K562 (cell line): ENCODE results near the gene COL23A1. TPM values are rescaled to one million over a fixed set of nuclear protein-coding genes. Genes with fewer than 3 reads are reported as not detected.

Source experiments
- ATAC-seq: fragments of 200-7000 bp; cut with Tn5 transposase; 3 replicates; pipeline ENCODE4 v1.9.1; 2020; ENCODE audit warnings: moderate library complexity
- BruUV-seq: library from RNA; stranded (reverse); fragments of 400-500 nt; replicated peaks from 2 replicates; lab custom pipeline; 2021; lab: Mats Ljungman, UMichigan
- CTCF ChIA-PET: fragments of 300-600 bp; formaldehyde crosslinking; extraction: SDS; loops from one replicate; lab custom pipeline; 2021; ENCODE audit warnings: low intra/inter-chr PET ratio; lab: Yijun Ruan, JAX
- POLR2A ChIA-PET: fragments of 300-600, 350-650 bp; sonication (Branson Sonifier 250); formaldehyde crosslinking; extraction: SDS; loops from one replicate; lab custom pipeline; 2021; ENCODE audit warnings: antibody characterized with exemption, inconsistent platforms; lab: Yijun Ruan, JAX
- DNase-seq, 4 experiments: peaks; one replicate each; pipeline versions ENCODE4 v3.0.0 to v3.0.0-alpha.2; 2011 to 2018; ENCODE audit warnings: low spot score in 3 of 4, mixed read lengths in 3 of 4; ENCODE audit errors: extremely low read depth in 1 of 4
- FAIRE-seq: peaks from 2 replicates; lab custom pipeline; 2011; peaks lifted over from hg19 to GRCh38; lab: Jason Lieb, UNC
- H2AFZ ChIP-seq: 2 replicates; pipeline ENCODE4 v1.6.0; 2011; ENCODE audit warnings: low read depth, low read length, control low read depth, inconsistent platforms
- H3K27ac ChIP-seq: fragments of 200-600 bp; 3 replicates; pipeline ENCODE4 v1.8.0; 2011; ENCODE audit warnings: low read depth, mild to moderate bottlenecking, control low read depth, inconsistent platforms, low read length, moderate library complexity, mixed read lengths; ENCODE audit errors: extremely low read depth
- H3K27me3 ChIP-seq, 2 experiments: fragments of 300-600 bp in 1 of 2; 2 replicates in 1 of 2; 3 replicates in 1 of 2; pipeline versions ENCODE4 v1.6.0 to v1.8.0; 2011; ENCODE audit warnings: inconsistent platforms in 2 of 2, low read length in 2 of 2, mild to moderate bottlenecking in 1 of 2, mixed read lengths in 1 of 2, moderate library complexity in 1 of 2; ENCODE audit not compliant: control insufficient read depth in 2 of 2, insufficient read depth in 2 of 2
- H3K36me3 ChIP-seq: fragments of 300-600 bp; 3 replicates; pipeline ENCODE4 v1.8.0; 2011; ENCODE audit warnings: mild to moderate bottlenecking, low read length, inconsistent platforms; ENCODE audit not compliant: control insufficient read depth, insufficient read depth
- H3K4me1 ChIP-seq, 2 experiments: fragments of 200-600 bp in 1 of 2; replicated peaks in 1 of 2; 2 replicates in 1 of 2; 3 replicates in 1 of 2; pipeline versions ENCODE4 v1.5.1 to v1.8.0; 2011; ENCODE audit warnings: inconsistent platforms in 2 of 2, low read length in 2 of 2, mild to moderate bottlenecking in 1 of 2, mixed read lengths in 1 of 2, moderate library complexity in 1 of 2; ENCODE audit not compliant: control insufficient read depth in 2 of 2, insufficient read depth in 2 of 2
- H3K4me2 ChIP-seq: 2 replicates; pipeline ENCODE4 v1.6.1; 2011; ENCODE audit warnings: low read length, control low read depth, inconsistent platforms, mixed read lengths; ENCODE audit not compliant: insufficient read depth
- H3K4me3 ChIP-seq: fragments of 200-600 bp; sonication (generic), shearing (Covaris generic); 2 replicates; pipeline ENCODE4 v1.5.1; 2016; ENCODE audit warnings: control low read depth, inconsistent platforms
- H3K79me2 ChIP-seq: fragments of 200-600 bp; 3 replicates; pipeline ENCODE4 v1.8.0; 2011; ENCODE audit warnings: low read length, inconsistent platforms; ENCODE audit not compliant: control insufficient read depth, insufficient read depth
- H3K9ac ChIP-seq, 2 experiments: 2 replicates each; pipeline versions ENCODE4 v1.6.0 to v1.6.1; 2011; ENCODE audit warnings: low read depth in 2 of 2, low read length in 2 of 2, control low read depth in 1 of 2, inconsistent platforms in 1 of 2, mild to moderate bottlenecking in 1 of 2, mixed read lengths in 1 of 2; ENCODE audit not compliant: insufficient read depth in 1 of 2
- H3K9me1 ChIP-seq: one replicate; pipeline ENCODE4 v1.6.0; 2011; ENCODE audit warnings: inconsistent platforms, mild to moderate bottlenecking, low read length, moderate library complexity; ENCODE audit not compliant: control insufficient read depth, insufficient read depth
- H3K9me3 ChIP-seq: replicated peaks from 2 replicates; pipeline ENCODE4 v1.5.1; 2011; ENCODE audit warnings: low read depth, low read length, inconsistent platforms; ENCODE audit not compliant: control insufficient read depth, insufficient read depth
- H4K20me1 ChIP-seq: replicated peaks from 2 replicates; pipeline ENCODE4 v1.6.1; 2011; ENCODE audit warnings: low read length, inconsistent platforms, mixed read lengths; ENCODE audit not compliant: control insufficient read depth, insufficient read depth
- NFIX ChIP-seq: fragments of 250-450 bp; sonication (Bioruptor Pico); IDR thresholded peaks from 2 replicates; pipeline ENCODE4 v1.4.0; 2020; ENCODE audit warnings: low read depth, mild to moderate bottlenecking, moderate library complexity
- NFRKB ChIP-seq: fragments of 450-650 bp; IDR thresholded peaks from 2 replicates; pipeline ENCODE4 v1.6.1; 2016; ENCODE audit warnings: low read depth
- RFX7 ChIP-seq: fragments of 250-450 bp; sonication (Bioruptor Pico); IDR thresholded peaks from 2 replicates; pipeline ENCODE4 v1.5.1; 2021; ENCODE audit warnings: mild to moderate bottlenecking
- SIRT6 ChIP-seq: IDR thresholded peaks from one replicate; pipeline ENCODE4 v1.6.1; 2012; ENCODE audit warnings: low read depth, mild to moderate bottlenecking, control low read depth, inconsistent platforms, low read length, moderate library complexity
- SMARCA4 ChIP-seq: fragments of 450-650 bp; IDR thresholded peaks from 2 replicates; pipeline ENCODE4 v1.6.1; 2016
- ZBTB17 ChIP-seq: fragments of 450-650 bp; formaldehyde crosslinking; IDR thresholded peaks from 2 replicates; pipeline ENCODE4 v1.4.0; 2020; ENCODE audit warnings: mild to moderate bottlenecking
- ZBTB34 ChIP-seq: fragments of 250-450 bp; sonication (Bioruptor Pico); IDR thresholded peaks from 2 replicates; pipeline ENCODE4 v1.8.0; 2021; ENCODE audit warnings: mild to moderate bottlenecking, moderate library complexity
- ZNF12 ChIP-seq: sonication (generic); formaldehyde crosslinking; IDR thresholded peaks from 2 replicates; pipeline ENCODE4 v1.4.0; 2020; ENCODE audit warnings: mild to moderate bottlenecking, missing genetic modification reagents
- ZNF197 ChIP-seq: fragments of 200-800 bp; sonication (Bioruptor generic); IDR thresholded peaks from 2 replicates; pipeline ENCODE4 v1.6.1; 2016; ENCODE audit warnings: low read depth, missing genetic modification characterization, missing compliant biosample characterization
- ZNF239 ChIP-seq: fragments of 250-450 bp; sonication (Bioruptor Pico); IDR thresholded peaks from 2 replicates; pipeline ENCODE4 v1.4.0; 2020; ENCODE audit warnings: mild to moderate bottlenecking
- ZNF592 ChIP-seq: fragments of 450-650 bp; IDR thresholded peaks from 2 replicates; pipeline ENCODE4 v1.6.1; 2017; ENCODE audit warnings: antibody characterized with exemption, mild to moderate bottlenecking
- WGBS: fragments of 100-300 bp; shearing (Covaris generic); methylation state at CpG from one replicate; pipeline ENCODE4 v1.1.6; 2016; ENCODE audit warnings: low coverage, mixed read lengths; ENCODE audit not compliant: insufficient coverage; ENCODE audit errors: missing lambda C conversion rate; 5-methylcytosine and 5-hydroxymethylcytosine counted together
- in situ Hi-C: fragments of 300-500 bp; cut with MboI; formaldehyde crosslinking; loops from 4 replicates; pipeline ENCODE4 v1.15.0; 2018; ENCODE audit warnings: inconsistent platforms, mixed read lengths
- intact Hi-C: fragments of 100-400 bp; cut with micrococcal nuclease; formaldehyde crosslinking; loops from 2 replicates; pipeline ENCODE4 v1.14.2; 2022
- polyA plus RNA-seq, 8 experiments: library from polyadenylated mRNA; depleted of rRNA in 4 of 8; stranded (reverse) in 5 of 8; unstranded in 3 of 8; fragments of >200 nt; fragmentation: Nextera tagmentation in 2 of 8; fragmentation: Illumina TruSeq in 1 of 8; extraction: Ambion mirVana in 2 of 8; extraction: Trizol in 1 of 8; gene quantifications; 2 replicates each; pipeline versions ENCODE4 v1.2.1 to v1.2.3, GENCODE V29; 2011 to 2014; ENCODE audit warnings: inconsistent platforms in 1 of 8, missing spikeins in 1 of 8
- total RNA-seq, 7 experiments: library from RNA; depleted of rRNA in 6 of 7; stranded (reverse); fragments of >200 nt in 6 of 7; fragmentation: Illumina TruSeq in 2 of 7; extraction: Trizol in 2 of 7; gene quantifications; 2 replicates each; pipeline versions ENCODE4 v1.2.1 to v1.2.3, GENCODE V29; 2011 to 2021; ENCODE audit warnings: low replicate concordance in 1 of 7
- TF ChIP-seq, protein P1 (sequence below): IDR thresholded peaks from 2 replicates; pipeline ENCODE4 v1.6.1; 2016; ENCODE audit warnings: missing genetic modification characterization, missing compliant biosample characterization

Gene COL23A1
- total and polyA plus RNA-seq, 9 of the 15 experiments (the other 6 are each of a cell fraction or from before 2014, with no cell fraction given), result 0.09 TPM; not detected in 8

DNA sequence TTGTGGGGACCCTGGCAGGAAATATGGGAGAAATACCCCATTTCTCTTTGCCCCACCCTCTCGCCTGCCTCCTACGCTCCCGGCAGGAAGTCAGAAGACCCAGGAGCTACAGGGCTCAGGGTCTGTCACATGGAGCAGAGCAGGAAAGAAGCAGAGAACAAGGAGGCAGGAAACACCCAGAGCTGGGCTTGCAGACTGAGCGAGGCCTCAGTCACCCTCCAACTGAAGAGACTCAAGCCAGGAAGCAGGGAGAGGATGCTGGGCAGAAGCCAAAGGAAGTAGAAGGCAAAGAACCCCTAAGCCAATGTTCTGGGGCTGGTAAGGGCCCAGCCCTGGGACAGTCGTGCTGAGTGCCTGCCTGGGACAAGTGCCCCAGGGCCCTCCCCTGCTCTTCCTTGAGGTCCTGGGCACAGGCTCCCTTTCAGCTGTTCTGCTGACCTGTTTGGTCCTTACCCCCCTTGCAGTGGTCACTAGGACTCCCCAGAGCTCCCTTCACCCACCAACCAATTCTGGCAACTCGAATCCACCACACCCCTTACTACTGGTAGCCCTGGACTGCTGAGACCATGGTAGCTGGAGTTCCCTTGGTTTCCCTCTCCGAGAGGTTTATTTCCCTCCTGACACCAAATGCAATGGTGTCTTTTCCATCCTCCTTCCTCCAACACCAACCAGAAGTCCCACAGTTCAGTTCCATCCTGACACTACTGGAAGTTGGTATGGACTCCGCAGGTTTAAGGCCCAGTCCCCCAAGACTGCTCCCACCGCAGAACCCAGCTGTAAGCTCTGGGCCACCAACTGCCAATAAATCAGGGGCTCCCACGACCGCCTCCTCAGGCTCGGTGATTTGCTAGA, 157.5 kb downstream of the COL23A1 start:
- Histone ChIP-seq H3K27me3 (peaks cover 0 to 17% of the 10 kb centered on the region in 2 experiments; a peak in 4 of 5 replicates), H4K20me1 (no peaks in the 10 kb centered on the region), H3K36me3 (no peaks in the 10 kb centered on the region), H3K79me2 (no peaks in the 10 kb centered on the region), H3K9me1 (no peaks in the 10 kb centered on the region), H3K4me3 (no peak overlapping the region), H3K27ac (no peak overlapping the region), H3K9ac (no peak overlapping the region), H3K9me3 (no peaks in the 10 kb centered on the region), H2AFZ (no peak overlapping the region), H3K4me2 (no peak overlapping the region), H3K4me1 (peaks cover 0 to 25% of the 10 kb centered on the region in 2 experiments; a peak in 2 of 5 replicates)
- intact Hi-C loops (no loop called here), in situ Hi-C loops (no loop called here)
- no peak for DNase-seq
- ATAC-seq, result no peak
- POLR2A ChIA-PET, result interaction anchor here (0.6 to 0.7 kb wide), 3 partner anchors 25 to 427 kb away, joined by 3 read pairs; partner anchors contain the start of gene ZNF354B
- no peak for FAIRE-seq
- no peak for TF ChIP-seq NFRKB
- no peak for TF ChIP-seq SIRT6
- TF ChIP-seq ZBTB17 (CRISPR knock-in tag), result no peak
- TF ChIP-seq ZNF592, result no peak
- TF ChIP-seq ZBTB34 (CRISPR knock-in tag), result no peak
- TF ChIP-seq NFIX (CRISPR knock-in tag), result no peak
- no peak for TF ChIP-seq ZNF239 (CRISPR knock-in tag)
- no peak for TF ChIP-seq SMARCA4
- TF ChIP-seq RFX7, result no peak
- TF ChIP-seq ZNF197 (CRISPR knock-in tag), result no peak
- TF ChIP-seq, protein P1, sequence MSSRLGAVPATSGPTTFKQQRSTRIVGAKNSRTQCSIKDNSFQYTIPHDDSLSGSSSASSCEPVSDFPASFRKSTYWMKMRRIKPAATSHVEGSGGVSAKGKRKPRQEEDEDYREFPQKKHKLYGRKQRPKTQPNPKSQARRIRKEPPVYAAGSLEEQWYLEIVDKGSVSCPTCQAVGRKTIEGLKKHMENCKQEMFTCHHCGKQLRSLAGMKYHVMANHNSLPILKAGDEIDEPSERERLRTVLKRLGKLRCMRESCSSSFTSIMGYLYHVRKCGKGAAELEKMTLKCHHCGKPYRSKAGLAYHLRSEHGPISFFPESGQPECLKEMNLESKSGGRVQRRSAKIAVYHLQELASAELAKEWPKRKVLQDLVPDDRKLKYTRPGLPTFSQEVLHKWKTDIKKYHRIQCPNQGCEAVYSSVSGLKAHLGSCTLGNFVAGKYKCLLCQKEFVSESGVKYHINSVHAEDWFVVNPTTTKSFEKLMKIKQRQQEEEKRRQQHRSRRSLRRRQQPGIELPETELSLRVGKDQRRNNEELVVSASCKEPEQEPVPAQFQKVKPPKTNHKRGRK, result no peak
- TF ChIP-seq ZNF12 (CRISPR knock-in tag), result no peak
- 52% methylated on average over 12 of the region's 12 CpGs for WGBS
- CTCF ChIA-PET, result no interaction called here
- no TSS peak for BruUV-seq
